NCI-H69 (cell line): ENCODE results near the gene SLC16A12.

Source experiments
- DNase-seq: peaks from one replicate; lab custom pipeline; 2025; lab: John Stamatoyannopoulos, UW

The SLC16A12 gene

DNA sequence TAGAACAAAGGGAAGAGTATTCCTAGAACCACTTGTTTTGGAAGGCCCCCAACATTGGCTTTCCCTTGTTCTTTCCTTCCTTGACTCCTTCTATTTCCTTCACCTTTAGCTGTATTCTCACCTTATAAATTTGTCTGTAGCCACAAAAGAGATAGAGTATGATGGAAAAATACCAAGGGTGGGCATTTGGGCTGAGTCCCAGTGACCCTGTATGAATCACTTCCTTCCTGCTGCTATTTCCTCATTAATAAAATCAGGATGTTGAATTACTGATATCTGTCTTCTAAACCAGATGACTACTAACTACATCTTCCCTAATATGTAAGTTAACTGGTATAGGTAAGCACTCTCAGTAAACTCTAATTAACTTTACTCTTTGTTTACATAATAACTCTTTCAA is 65.9 kb downstream of the SLC16A12 start:
- no peak for DNase-seq

DNA sequence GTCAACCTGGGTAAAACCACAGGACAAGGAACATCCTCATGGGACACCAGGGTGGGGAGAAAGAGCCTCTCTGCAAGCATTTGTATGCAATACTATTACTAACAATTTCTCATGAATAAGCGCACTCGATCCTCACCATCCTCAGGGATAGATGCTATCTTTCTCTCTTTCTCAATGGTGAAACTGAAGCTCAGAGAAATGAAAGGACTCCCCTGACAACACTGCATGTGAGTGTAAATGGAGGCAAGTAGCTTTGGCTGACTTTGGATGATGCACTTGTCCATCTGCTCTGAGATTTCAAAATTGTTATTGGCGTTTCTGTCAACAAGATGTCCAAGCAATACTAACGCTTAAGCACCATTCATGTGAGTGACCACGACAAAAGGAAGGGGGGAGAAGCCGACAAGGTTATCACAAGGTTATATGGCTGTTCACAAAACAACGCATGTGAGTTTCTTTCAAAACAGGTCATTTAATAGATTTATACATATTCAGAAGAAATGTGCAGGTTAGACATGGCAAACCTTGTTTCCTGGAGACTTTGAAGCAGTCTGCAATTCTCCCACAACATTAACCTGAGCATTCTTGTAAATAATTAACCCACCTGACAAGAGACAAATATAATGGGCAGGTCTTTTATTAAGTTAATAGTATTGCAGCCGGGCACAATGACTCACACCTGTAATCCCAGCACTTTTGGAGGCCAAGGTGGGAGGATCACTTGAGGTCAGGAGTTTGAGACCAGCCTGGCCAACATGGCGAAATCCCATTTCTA is 67.0 kb downstream of the SLC16A12 start:
- no peak for DNase-seq

DNA sequence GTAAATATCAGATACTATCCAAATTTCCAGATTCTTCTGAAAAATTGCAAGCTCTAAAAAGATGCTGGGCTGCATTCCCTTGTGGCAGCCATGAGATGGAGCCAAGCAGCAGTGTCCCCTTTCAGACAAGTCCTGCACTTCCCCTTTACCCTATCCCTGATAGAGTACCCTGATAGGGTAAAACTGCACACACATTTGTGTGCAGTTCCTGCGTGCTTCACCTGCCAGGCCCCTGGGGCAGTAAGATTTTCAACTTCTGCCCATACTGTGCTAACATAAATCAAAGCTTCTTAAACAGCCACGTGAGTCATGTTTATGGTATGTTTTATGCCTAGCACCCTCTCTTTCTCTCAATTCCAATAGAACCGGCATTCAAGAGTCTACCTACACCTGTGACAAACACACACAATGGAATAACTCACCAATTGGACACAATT is 68.8 kb downstream of the SLC16A12 start:
- peak; percentile 74 for DNase-seq

DNA sequence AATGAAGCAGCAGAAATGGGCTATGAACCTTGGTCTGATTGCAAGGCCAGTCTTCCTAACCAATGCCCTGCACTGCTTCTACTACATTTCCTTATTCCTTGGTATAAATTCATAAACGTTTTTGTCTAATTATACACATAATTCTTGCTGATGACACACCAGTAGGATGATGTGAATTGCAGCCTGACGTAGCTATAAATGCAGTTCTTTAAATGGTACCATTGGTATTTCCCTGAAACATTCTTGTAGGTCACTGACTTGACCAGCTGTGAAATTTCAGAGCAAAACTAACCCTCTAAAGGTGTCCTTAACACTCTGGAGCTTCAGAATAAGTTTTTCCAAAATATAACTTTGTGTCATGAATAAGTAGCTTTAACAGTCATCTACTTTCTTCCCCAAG is 70.2 kb downstream of the SLC16A12 start:
- DNase-seq, result no peak

DNA sequence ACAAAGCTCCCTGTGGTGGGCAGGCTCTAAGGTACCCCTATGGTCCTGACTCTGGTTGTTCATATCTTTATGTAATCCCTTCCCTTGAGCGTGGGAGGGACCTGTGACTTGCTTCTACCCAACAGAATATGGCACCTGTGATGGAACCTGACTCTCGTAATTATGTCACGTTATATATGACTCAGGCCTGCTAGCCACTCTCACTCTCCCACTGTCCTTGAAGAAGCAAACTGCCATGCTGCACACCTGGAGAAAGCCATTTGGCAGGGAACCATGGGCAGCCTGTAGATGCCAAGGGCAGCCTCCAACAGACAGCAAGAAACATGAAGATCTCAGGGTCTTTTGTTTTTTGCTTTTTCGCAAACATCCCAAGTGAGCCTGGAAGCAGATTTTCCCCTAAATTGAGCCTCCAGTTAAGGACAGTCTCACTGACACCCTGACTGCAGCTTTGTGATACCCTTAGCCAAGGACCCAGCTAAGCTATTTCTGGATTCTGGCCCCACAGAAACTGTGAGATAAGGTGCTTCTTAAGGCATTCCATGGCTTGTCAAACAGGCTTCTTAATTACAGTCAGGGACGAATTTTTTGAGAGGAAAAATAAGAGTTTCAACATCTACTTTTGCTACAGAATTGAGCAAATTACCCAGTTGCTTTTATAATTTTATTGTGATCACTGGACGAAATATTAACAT is 71.4 kb downstream of the SLC16A12 start:
- DNase-seq, result no peak

DNA sequence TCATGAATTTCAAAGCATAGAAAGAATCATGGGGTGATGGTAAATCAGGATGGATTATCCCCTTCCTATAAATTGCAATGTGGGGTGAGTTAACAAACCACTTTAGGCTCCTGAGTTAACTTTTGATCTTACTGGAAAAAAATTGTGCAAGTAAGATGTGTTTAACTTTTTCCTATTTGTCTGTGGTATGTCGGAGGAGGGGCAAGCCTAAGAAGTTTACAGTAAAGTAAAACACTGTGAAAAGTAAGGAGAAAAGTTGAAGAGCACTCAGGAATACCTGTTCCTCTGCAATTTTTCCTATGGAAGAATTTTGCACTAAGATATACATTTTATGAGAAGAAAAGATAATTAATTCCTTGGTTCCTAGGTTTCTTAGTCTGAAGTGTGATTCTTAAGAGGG is 76.6 kb downstream of the SLC16A12 start:
- DNase-seq, result no peak

DNA sequence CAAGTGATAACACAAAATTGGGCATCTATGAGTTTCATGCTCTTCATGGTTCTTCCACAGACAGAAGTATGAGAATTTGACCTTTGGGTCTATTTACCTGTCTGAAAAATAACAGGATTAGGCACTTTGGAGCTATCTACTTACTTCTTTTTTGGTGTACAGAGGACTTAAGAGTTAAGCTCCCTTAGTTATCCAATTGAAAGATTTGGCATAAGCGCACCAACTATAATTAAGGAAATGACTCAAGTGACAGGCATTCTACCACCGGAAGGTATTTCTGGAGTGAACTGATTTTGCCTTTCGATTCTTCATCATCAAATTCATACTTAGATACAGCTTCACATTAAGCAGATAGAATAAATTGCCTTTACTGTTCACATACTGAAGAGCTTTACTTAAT is 77.1 kb downstream of the SLC16A12 start:
- no peak for DNase-seq

DNA sequence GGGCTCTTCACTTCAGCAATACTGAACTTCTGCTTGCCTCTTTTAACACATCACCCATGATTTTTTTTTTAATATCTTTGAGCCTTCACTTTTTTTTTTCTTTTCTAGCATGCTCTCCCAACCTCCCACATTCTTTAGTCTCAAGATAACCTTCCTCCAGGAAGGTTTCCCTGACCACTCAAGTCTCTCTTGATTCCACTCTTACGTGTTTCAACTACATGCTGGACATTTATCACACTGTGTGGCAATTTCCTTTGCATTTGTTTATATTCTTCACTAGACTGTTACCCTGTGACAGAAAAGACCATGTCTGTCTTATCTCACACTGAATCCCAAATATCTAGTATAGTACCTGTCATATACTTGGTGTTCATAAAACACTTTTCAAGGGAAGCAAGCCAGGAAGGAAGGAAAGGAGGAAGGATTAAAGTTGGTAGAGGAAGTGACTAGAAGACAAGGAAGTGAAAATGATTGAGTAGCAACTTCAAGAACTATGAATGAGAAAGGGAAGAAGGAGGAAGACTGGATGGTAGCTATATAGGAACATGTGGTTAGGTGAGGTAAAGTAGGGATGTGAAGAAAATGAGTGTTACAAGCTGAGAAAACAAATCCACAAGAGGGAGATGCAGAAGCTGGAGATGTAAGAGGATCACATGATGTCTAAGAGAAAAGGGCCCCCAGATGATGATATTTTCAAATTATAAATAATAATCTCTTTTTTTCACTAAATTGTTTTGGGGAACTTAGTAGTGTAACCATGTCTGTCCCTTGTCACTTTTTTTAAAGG is 80.6 kb downstream of the SLC16A12 start:
- DNase-seq, result no peak

DNA sequence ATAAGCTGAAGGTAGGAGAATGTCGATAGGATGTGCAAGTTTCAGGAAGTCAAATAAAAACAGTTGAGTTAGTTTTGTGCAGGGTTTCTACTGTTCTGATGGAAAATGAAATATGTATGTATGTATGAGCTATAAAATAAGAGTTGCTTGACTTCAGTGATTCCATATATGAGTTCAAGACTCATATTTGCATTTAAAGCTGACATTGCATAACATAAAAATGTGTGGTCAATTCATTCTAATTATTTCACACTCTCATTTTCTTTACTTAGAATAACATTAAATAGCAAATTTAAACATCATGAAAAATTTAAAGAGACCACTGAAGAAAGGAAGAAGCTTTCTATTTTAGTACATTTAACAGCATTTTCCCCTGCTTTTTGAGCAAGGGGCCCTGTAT is 83.2 kb downstream of the SLC16A12 start:
- DNase-seq, result no peak

DNA sequence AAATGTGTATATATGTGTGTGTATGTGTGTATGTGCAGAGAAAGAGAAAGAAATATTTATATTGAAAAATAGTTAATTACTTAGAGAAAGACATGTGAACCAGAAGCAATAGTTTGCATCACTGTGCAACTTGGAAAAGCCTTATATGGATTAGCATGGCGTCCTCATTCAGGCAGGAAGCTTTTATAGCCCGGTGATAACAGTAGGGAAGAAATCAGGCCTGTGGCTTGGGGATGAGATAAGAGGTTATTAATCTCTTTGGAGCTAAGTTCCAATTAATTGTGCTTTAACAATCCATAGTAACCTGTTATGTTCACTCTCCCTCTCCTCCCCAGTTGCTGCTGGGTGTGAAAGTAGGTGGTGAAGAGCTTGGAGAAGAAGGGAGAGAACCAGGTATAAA is 84.5 kb downstream of the SLC16A12 start:
- DNase-seq, result no peak

DNA sequence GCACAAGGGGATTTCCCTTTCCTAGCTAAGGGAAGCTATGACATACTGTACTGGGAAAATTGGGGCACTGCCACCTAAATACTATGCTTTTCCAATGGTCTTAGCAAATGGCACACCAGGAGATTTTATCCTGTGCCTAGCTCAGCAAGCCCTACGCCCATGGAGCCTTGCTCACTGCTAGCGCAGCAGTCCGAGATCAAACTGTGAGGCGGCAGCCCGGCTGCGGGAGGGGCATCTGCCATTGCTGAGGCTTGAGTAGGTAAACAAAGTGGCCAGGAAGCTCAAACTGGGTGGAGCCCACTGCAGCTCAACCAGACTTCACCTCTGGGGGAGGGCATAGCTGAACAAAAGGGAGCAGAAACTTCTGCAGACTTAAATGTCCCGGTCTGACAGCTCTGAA is 90.6 kb downstream of the SLC16A12 start:
- DNase-seq, result peak; percentile 44

DNA sequence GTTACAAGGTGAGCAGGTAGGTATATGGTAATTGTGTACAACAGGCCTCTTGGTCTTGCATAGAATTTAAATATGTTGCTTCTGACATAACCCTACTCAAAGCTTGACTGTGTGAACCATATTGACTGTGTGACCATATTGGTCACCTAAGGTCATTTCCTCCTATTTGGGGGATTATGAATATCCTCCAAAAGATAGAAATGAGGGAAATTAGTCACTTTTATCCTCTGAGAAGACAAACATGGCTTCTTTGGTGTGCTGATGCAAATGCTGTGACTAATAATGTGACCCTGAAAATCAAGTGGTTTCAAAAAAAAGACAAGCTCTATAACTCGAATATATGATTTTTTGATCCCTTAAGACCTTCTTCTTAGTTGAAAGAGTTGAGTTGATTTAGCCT is 93.1 kb downstream of the SLC16A12 start:
- DNase-seq, result no peak

DNA sequence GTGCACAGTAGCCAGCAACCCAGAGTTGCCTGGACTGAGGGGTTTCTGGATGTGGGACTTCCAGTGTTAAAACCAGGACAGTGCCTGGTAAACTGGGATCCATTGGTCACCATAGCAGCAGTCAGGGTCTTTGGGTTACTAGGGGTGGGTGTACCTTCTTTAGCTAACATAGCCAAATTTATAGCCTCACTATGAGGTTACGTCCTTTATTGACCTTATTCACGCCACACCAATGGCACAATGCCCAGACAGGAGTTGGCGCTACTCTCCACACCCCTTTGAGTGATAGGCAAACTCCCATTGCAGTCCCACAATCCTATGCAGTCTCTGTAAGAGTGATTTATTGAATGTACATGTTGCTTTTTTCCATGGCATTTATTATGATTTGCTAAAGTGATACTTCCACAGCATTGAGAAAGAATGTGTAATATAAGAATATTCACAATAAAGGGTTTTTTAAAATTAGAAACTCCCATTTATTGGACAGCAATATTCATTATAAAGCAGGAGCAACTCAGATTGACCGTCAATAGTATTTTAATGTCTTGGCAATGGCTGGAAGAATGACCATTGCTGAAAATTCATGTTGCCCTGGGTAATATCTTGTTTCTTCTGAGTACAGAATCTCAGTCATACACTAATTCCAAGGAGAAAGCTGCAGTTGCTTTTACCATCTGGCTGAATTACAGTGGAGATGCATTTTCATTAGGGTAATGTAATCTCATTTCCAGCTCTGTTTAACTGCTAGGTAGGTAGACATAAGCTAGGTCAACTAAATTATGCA is 95.0 kb downstream of the SLC16A12 start:
- peak; percentile 65 for DNase-seq

DNA sequence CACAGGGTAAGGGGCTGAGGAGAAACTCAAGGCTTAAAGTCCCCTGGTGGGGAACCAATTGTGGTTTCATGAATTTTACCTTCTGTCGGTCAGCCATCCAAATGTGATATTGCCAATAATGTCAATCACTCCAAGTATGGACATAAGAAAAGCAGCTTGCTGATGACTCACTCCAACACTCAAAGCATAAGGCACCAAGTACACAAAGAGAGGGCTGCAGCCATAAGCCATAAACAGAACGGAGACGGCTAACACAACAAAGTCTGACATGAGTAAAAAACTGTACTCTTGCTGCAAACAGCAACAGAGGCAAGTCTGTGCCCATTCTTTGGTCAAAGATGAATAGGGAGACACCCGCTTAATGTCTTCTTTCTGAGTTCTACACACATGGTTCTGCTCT is 96.9 kb downstream of the SLC16A12 start:
- no peak for DNase-seq

DNA sequence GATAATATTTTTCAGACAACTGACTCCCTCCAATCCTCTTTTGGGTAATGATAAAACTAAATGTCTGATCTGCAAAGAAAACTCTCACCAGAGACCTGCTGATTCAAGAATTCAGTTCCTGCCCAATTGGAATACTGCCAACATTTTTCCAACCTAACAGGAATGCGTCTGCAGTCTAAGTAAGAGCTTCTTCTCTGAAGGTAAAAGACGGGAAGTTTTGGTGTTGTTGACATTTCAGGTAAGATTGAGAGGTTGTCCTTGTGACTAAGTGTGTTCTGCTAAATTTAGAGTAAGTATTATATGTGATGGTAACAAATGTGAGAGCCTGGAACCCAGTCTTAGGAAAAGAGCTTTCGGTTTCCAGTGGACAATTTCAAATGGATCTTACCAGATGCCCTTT is 103.4 kb downstream of the SLC16A12 start:
- peak; percentile 17 for DNase-seq

DNA sequence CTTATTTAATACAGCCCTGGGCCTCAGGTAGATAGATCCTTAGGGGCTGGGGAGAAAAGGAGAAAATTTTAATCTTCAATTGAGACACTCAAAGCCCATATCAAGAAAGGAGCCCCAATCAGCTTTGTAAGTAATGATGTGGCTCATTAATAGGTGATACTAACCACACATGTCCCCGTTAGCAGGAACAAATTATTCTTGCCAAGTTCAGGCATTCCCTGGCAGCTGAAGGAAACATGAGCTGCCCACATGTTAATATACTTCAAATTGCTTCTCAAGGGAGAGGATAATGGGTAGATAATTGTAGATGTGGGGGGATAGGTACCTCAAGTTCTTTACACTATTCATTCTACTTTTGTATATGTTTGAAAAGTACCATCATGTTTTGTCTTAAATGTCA is 106.5 kb downstream of the SLC16A12 start:
- DNase-seq, result peak; percentile 25

DNA sequence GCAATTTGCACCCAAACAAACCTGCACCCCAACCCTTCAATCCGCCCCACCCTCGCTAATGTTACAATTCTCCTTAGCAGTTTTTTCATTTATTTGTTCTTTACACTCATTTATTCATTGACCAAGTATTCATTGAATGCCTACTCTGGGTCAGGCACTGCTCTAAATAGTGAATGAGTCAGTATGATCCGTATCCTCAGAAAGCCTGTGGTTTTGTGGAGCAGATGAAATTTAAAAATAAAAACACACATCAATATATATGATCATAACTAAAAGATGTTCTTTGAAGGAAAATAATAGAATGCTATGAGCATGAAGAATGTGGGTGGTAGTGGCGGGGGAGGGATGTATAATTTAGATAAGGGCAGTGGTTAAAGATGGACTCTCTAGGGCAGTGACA is 107.8 kb downstream of the SLC16A12 start:
- DNase-seq, result no peak

DNA sequence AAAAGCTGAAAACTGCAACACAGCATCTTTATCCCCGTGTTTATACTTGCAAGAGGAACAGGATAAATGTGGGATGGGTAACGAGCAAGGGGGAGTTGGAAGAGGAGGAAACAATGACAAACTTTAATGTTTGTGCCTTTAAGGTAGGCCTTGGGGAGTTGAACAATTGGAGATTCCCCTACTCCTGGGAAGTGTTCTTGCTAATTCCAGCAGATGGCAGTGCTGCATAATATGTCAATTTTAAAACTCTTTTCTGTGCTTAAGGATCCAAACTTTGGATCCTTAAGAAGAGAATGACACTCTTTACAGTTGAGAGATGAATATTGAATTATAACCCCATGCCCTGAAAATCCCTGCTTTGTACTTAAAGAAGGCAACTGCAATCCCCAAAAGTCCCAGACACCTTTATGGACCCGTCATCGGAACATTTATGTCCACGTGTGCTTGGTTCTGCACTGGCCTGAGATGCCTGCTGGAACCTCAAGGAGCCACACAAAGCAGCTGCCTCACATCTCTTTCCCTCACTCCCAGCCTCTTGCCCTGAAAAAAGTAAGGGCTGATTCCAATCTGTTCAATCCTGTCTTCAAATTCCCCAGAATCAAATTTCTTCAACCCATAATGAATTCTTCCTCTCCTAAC is 109.0 kb downstream of the SLC16A12 start:
- peak; percentile 49 for DNase-seq

DNA sequence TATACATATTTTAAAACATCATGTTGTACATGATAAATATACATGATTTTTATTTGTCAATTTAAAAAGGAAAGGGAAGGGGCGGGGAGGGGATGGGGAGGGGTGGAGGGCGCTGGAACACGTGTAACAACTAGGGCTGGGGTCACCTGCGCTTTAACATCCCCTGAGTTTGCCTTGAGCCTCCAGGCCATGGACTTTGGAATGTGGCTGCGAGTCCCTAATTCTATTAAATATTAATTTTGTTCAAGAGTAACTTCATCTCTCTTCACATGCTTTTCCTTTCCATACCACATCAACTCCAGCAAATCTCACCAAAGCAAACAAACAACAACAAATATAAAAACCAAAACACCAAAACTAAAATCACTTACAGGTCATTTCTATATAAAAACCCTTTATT is 110.4 kb downstream of the SLC16A12 start:
- no peak for DNase-seq

DNA sequence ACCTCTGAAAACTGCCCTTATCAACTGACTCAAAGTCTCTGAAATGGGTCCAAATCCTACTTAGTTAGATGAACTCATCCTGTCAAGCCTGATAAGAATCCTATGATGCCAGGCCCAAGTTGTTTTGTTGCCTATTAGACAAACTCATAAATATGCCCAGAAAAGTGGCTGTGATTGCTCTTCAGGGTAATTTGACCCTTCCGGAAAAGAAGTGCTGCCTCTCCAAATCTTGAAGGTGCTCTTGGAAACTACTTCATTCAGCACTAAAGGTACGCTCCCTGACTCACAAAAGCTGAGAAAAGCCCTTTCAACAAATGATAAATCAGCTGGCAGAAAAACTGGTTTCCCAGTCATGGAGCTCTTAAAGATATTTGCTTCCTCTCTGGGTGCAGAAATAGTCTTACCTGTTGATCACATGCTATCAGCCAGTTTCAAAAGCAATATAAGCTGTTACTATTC is 114.3 kb downstream of the SLC16A12 start:
- no peak for DNase-seq

DNA sequence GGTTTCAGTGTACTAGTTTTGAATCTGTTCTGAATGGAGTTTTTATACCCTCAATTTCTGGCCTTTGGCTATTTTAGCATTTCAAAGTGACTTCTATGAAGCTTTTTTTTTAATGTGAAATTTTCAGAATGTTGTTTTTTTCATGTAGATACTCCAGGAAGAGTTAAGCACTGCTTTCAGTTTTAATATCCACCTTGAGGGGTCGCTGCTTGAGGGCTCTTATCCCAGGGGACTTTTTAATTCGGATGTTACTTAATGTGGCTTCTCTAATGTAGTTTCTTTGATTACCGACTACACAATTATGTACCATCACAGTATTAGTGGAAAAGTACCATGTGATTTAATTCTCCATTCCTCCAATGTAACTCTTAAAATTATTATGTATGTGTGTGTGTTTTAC is 115.8 kb downstream of the SLC16A12 start:
- peak; percentile 0 for DNase-seq

DNA sequence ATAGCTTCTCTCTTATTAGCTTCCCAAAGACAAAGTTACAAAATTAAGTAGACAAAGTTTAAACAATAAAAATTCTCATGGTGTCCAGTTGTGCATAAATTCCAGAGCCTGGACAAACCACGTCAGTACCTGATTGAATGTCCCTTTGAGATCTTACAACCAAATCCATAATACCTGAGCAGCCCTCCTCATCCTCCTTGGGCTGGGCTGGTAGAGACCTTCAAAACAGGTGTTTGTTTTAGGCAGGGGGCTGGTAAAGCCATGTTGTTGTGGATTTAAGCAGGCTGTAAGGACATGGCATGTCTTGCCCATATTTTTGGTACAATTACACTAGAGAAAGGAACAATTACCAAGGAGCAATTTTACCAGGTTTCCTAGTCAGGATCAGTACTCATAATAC is 118.9 kb downstream of the SLC16A12 start:
- no peak for DNase-seq
